Brain microvascular endothelial cell (primary cell): ENCODE results near the gene LRMDA.

Source experiments
- DNase-seq: peaks from one replicate; pipeline ENCODE4 v3.0.0-alpha.2; 2020
- H3K27ac ChIP-seq: fragments of 250-450 bp; sonication (Bioruptor Pico); 2 replicates; pipeline ENCODE4 v1.5.1; 2020; ENCODE audit warnings: mild to moderate bottlenecking, moderate library complexity
- H3K27me3 ChIP-seq: fragments of 250-450 bp; sonication (Bioruptor Pico); replicated peaks from 2 replicates; pipeline ENCODE4 v1.5.1; 2020; ENCODE audit warnings: mild to moderate bottlenecking
- H3K36me3 ChIP-seq: fragments of 250-450 bp; sonication (Bioruptor Pico); replicated peaks from 2 replicates; pipeline ENCODE4 v1.5.1; 2020; ENCODE audit warnings: mild to moderate bottlenecking
- H3K4me3 ChIP-seq: 2 replicates; pipeline ENCODE4 v1.5.1; 2011; ENCODE audit warnings: low read depth, mild to moderate bottlenecking, control low read depth, low read length, moderate library complexity
- in situ Hi-C: cut with HindIII; loops from 2 replicates; pipeline ENCODE4 v1.10.0; 2017; ENCODE audit warnings: low sequenced_read_pairs, low pct_ligation_motif_present
- TF ChIP-seq, protein P1 (sequence below): IDR thresholded peaks from 2 replicates; pipeline ENCODE4 v1.5.1; 2011; ENCODE audit warnings: low read depth, mild to moderate bottlenecking, moderate library complexity, low read length, control low read depth, inconsistent platforms; ENCODE audit errors: missing control alignments

LRMDA gene

DNA sequence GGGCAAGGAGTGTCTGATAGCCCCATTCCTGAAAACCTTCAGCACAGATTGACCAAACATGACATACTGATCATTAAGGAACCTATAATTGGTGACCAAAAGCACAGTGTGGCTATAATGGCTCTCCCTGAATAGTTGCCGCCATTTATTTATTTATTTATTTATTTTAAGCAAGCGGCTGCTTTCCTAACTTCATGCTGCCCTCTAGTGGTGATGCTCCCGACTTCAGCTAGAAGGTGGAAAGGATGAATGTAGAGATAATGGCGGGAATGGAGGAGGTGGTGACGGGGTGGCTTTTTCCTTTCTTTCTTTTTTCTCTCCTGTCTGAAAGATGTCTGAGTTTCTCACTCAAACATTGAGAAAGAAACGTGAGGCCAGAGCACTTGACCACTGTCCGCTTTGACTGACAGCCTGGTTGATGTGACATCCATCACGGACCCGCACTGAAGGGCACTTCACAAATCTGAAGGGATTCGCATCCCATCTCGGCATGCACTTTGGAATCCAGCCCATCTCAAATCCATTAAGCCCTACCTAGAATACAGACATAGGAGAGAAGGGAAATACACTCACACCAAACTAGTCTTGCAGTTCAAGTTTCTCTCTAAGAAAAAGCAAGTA, 1116.0 kb downstream of the LRMDA start:
- DNase-seq, result peak; percentile 76
- in situ Hi-C loops, result no loop called here

DNA sequence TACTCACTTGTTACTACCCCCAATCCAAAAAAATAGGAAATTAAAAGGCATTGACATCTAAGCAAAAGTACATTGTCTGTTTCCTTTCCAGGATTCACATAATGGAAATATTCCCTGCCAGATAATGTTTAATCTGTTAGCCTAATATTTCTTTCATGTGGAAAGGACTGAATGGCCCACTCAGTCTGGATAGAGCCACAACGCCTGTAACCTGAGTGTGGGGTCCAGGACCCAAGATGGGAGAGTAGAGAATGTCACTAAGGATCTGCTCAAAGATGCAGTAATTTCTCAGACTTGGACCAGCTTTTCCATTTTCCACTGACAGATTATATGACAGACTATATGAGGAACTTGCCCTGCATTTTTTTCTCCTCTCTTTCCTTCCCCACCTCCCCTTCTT, 1117.3 kb downstream of the LRMDA start:
- Histone ChIP-seq H3K36me3 (no peaks in the 10 kb centered on the region), H3K27me3 (no peaks in the 10 kb centered on the region), H3K27ac (no peak overlapping the region), H3K4me3 (no peak overlapping the region)
- in situ Hi-C loops, result no loop called here
- TF ChIP-seq, protein P1, sequence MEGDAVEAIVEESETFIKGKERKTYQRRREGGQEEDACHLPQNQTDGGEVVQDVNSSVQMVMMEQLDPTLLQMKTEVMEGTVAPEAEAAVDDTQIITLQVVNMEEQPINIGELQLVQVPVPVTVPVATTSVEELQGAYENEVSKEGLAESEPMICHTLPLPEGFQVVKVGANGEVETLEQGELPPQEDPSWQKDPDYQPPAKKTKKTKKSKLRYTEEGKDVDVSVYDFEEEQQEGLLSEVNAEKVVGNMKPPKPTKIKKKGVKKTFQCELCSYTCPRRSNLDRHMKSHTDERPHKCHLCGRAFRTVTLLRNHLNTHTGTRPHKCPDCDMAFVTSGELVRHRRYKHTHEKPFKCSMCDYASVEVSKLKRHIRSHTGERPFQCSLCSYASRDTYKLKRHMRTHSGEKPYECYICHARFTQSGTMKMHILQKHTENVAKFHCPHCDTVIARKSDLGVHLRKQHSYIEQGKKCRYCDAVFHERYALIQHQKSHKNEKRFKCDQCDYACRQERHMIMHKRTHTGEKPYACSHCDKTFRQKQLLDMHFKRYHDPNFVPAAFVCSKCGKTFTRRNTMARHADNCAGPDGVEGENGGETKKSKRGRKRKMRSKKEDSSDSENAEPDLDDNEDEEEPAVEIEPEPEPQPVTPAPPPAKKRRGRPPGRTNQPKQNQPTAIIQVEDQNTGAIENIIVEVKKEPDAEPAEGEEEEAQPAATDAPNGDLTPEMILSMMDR, result no peak
- DNase-seq, result no peak

More for the DNA sequence above, 1116.0 kb downstream of the LRMDA start:
- H3K36me3 ChIP-seq, result no peaks in the 10 kb centered on the region
- H3K27ac ChIP-seq, result no peak overlapping the region
- peak overlapping the region; percentile 24 for H3K4me3 ChIP-seq
- TF ChIP-seq, protein P1, result peak; percentile 87
- H3K27me3 ChIP-seq, result no peaks in the 10 kb centered on the region

DNA sequence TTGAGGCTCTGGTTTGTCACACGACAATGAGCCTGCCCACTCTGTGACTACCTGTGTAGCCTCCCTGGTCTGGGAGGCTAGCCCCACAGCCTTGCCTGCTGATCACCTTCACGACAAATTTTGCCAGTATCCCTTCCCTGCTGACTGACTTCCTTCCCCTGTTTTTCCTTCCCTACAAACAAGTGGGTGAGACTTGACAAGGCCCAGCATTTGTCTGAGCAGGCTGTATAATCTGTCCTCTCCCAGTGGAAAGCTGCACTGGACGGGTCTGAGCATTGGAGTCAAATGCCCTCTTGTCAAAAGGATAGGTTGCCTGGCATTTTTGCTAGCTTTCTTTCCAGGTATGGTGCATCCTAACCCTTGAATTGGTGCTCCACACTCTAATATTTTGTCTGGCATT, 1117.7 kb downstream of the LRMDA start:
- TF ChIP-seq, protein P1, result no peak
- Histone ChIP-seq H3K4me3 (no peak overlapping the region), H3K27me3 (no peaks in the 10 kb centered on the region), H3K27ac (no peak overlapping the region), H3K36me3 (no peaks in the 10 kb centered on the region)
- in situ Hi-C loops, result no loop called here
- no peak for DNase-seq

DNA sequence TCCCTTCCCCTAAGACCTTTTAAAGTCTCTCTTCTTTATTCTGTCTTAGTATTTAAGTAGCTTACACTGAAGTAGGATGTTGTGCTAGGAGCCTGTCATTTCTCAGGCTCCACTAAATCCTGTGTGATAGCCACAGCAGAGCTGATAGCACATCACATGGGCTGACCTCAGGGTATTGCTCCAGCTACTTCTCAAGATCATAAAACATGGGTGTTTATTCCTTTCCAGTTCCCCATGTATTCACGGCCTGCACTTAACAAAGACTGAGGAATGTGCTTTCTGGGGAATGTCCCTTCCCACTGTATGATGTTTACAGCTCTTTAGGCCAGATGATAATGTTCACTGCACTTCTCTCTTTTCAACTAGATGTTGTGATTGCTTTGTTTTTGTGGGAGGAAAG, 1119.4 kb downstream of the LRMDA start:
- no peaks in the 10 kb centered on the region for H3K27me3 ChIP-seq
- in situ Hi-C loops, result no loop called here
- H3K36me3 ChIP-seq, result no peaks in the 10 kb centered on the region
- DNase-seq, result no peak
- H3K4me3 ChIP-seq, result no peak overlapping the region
- TF ChIP-seq, protein P1, result no peak
- no peak overlapping the region for H3K27ac ChIP-seq

DNA sequence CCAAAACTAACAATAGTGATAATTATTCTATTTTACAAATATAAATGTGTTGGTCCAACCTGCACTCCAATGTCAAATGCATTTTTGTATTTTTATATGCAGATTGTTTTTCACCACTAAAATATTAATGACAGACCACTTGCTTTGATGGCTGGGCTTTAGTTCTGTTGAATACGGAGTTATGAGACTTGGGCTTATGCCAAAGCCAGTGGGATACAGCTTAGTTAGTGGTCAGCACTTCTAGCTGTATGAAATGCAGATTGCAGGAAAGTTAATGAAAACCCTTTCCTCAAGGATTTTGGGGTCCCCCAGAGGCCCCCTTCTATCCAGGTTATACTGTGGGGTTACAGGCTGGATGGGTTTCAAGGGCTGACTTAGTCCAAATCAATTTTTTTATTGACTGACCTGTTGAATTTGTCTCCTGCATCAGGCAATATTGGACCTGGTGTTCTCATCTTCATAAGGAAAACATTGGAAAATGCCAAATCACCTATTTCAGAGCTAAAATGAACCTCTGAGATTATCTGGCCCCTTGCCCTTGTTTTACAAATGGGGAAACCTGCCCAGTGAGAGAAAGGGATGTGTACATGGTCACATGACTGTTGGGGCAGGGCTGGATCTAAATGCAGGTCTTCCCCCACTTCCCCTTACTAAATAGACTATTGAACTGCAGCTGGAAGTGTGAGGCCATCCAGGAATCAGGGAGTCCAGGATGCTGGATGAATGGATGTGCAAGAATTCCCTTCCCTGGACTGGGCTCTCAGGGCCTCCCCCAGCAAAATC, 1120.9 kb downstream of the LRMDA start:
- Histone ChIP-seq H3K36me3 (no peaks in the 10 kb centered on the region), H3K27me3 (no peaks in the 10 kb centered on the region), H3K4me3 (no peak overlapping the region), H3K27ac (no peak overlapping the region)
- in situ Hi-C loops, result no loop called here
- TF ChIP-seq, protein P1, result no peak
- DNase-seq, result no peak
